DMS53 treated with DMSO at 0.1 percent for 48 hours (cell line): ENCODE measurements around the gene HSF5.

Experiments used
- DNase-seq: peaks from one replicate; lab custom pipeline; 2025; ENCODE audit not compliant: unreplicated experiment; lab: John Stamatoyannopoulos, UW

Gene HSF5, protein sequence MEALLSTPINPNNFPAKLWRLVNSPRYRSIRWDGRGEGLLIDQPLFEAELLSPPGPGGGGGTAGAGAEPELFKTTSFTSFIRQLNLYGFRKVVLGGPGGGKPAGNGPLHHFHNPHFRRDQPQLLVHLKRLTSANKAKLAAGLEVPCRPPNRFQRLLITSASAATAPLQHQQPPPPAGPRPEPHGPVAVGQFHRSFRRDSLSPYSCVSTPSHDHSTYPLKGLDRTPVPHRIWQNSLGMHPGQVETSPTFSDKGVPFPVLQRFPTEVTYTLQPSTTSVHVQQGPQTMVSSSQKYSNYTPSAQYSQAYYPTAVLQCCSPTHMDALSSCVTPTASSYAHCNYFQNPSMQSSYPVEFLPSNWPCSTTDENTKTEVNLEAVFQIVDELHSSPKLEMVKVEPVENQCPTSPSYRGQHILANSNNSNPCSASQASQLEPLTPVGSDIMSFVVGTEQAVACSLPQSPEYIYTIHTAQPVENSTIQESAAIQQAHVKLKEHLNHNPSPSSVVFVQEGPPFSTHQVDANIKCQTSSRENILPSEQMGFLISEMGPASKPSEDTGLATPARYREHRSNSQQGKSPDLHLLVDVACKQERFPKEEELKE

DNA sequence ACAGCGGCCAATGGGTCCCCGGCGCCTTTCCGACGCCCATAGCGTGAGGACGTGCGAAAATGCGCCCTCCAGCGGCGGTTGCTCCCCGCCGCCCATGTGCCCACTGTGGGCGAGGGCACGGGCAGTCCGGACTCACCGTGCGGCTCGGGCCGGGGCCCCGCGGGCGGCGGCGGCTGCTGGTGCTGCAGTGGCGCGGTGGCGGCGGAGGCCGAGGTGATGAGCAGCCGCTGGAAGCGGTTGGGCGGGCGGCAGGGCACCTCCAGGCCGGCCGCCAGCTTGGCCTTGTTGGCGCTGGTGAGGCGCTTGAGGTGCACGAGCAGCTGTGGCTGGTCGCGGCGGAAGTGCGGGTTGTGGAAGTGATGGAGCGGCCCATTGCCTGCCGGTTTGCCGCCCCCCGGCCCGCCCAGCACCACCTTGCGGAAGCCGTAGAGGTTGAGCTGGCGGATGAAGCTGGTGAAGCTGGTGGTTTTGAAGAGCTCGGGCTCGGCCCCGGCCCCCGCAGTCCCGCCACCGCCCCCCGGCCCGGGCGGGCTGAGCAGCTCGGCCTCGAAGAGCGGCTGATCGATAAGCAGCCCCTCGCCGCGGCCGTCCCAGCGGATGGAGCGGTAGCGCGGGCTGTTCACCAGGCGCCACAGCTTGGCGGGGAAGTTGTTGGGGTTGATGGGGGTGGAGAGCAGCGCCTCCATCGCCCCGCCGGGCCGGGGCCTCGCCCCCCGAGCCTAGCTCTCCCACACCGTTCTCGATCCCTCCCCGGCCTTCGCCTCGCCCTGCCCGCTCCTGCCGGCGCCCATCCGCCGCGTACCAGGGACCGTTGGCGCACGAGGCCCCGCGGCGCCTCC is at the start of gene HSF5:
Gene HSF5, minus strand, starts transcription at position 820 of the 839 bp plus-strand sequence. Its CDS starts 134 bp downstream, at position 686.
- DNase-seq = no peak

DNA sequence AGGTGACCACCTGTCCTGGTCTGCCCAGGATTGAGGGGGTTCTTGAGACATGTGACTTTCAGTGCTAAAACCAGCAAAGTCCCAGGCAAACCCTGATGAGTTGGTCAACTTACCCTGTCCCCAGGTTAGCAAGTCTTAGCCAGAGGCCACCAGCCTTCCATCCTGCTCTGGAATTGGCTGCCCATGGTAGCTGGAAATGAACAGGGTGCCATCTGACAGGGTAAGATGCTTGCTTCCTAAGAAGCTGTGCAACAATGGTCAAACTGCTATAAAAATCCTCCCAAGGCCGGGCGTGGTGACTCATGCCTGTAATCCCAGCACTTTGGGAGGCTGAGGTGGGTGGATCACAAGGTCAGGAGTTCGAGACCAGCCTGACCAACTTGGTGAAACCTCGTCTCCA is 49.1 kb upstream of the HSF5 start:
- no peak for DNase-seq

DNA sequence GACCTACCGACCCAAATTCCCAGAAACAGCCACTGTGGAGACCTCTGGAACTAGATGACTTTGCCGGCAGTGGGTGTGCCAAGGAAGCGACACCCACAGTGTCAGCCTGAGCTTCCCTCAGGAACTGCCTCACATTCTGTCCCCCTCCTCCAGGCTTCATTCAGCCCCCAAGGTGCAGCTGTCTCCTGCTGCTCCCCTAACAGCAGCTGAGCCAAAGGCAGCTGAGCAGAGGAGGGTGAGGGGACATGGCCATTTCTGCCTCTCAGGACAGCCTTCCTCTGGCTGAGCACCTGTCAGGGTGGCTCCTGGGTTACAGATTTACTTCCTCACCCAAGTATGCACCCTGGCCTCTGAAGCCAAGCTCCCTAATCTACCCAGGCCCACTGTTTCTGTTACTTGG is 48.3 kb upstream of the HSF5 start:
- DNase-seq = no peak

DNA sequence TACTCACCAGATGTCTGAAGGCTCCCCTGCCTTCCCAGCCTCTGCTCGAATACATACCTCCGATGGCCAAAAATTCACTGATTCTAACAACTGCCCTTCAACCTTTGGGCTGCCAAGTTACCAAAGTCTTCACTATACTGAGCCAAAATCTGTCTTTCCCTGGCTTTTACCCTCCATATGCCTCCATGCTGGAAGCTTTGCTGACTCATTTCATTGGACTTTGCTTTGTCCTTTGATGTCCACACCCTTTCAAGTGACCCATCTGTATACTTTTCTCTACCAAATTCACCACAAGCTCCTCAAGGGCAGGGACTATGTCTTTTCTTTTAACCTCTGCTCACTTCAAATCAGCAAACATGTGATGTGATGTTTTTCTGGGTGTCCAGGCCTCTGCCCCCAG is 47.2 kb upstream of the HSF5 start:
- no peak for DNase-seq

DNA sequence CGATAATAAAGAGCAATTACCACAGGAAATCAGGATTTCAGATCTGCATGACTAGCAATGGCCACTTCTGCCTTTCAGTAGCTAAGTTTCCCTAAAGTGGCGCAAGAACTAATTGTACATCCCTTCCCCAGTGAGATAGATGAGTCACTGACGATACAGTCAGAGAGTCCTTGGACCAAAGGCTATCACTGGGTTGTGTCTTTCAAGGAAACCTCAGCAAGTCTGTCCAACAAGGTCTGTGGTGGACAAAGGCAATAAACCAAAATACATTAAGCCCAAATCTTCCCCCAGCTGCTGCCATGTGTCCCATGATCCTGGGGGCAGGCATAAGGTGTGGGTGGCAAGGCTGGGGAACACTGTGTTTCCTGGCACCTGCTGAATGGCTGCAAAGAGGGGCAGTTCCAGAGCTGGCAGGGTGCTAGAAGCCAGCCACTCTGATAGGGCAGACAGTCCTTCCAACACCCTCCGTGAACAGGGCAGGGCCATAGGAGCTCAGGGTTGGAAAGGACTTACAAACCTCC is 46.8 kb upstream of the HSF5 start:
- DNase-seq = no peak

DNA sequence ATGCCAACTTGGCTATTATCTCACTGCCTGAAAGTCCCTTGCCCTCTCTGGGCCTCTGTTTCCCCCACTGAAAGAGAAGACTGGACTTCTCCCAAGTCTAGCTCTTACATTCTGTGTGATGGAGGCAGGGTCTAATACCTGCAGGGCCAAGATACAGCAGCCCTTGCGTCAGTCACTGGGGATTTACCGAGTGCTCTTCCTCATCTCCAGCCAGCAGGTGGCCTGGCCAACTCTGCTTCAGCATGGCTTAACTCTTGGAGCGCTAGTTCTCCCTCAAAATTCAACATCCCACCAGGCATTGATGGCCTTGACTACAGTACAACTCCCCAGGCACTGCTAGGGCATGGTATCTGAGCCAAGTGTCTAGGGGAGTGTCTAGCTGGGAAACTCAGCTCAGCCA is 46.1 kb upstream of the HSF5 start:
- DNase-seq = no peak

DNA sequence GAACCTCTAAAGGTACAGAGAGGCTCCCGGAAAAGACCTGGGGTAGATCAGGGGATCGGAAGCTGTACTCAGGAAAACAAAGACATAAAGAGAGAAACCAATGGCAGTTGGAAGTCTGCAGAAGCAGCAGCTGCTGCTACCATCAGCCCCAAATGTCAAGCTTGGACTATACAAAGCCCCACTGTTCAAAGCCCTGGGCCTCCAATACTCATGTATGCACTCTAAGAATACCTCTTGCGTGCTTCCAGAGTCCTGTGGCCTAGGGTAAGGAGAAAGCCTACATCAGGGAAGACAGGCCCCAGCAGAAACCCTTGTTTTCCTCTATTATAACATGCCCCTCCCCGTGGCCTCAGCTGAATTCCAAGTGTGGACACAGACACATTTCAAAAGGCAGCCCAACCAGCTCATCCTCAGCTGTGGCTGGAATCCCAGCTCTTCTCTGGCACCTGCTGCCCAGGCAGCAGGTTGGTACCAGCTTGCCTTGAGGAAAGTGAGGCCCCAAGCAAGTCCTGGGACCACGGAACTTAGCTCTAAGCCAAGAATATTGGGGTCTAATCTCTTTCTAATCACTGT is 45.5 kb upstream of the HSF5 start:
- DNase-seq = no peak

DNA sequence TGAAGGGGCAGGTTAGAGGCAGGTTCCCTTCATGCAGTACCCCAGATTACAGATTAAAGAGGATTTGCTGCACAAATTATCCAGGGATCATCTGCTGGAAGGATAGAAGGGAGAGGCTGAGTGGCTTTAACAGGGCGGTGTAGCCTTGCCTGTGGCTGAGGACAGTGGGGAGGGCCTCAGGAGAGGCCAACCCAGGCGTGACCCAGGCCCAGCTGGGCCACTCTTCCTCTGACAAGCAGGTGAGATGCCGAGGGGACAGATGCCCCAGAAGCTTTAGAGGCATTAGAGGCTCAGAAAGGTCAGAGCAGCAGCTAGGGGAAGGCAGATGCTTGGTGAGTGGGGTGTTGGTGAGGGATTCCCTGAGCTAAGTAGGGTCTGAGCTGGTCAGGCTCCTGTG is 44.3 kb upstream of the HSF5 start:
- DNase-seq = no peak

DNA sequence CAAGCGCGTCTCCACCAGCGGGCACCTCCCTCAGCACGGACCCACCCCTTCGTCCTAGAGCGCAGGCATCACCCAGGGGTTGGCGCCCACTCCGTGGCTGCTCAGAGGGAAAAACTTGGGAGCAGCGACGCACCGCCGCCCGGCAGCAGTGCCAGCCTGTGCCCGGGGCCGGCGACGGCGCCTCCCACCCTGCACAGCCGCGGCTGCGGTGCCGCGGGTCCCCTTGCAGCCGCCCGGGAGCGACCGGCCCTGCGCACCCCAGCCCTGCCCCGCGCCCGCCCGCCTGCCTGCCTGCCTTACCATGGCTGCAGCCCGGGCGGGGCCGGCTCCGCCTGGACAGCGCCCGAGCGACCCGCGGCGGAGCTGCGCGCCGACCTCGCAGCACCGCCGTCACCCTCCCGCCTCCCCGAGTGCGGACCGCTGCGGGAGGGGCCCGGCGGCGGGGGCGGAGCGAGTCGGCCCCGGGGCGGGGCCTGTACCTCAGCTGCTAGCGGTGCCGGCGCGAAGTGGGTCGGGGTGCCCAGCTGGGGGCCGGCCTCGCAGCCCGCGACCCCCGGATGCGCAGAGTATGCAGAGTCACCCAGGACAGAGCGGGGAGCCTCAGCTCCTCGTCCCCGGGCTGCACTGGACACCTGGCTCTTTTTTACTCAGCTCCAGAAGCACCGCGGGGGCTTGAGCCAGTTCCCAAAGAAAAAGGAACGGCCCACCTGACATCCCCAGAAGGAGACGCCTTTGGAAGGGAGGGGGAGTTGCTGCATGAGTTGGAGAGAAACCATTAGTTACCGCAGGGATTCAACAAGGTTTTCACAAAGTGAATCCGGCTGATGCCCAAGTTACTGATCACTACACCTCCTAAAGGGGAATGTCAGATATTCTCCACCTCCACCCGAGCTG is 43.7 kb upstream of the HSF5 start:
- peak; percentile 5 for DNase-seq

DNA sequence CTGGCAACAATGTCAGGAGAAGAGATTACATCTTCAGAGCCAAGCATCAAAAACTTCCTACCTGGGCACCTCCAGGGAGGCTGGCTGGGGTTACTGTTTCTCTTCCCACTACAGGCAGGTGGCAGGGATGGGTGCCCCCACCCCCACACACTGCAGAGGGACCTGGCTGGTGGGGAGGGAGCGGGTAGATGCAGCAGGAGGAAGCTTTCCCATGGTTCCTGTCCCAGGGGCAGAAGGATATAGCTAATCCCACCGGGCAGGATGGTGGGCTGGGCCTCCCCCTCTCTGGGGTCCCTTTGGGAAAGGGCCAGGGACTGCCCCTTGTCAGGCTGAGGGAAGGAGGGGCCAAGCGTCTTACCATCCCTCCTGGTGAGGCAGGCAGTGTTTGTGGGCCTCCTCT is 42.9 kb upstream of the HSF5 start:
- DNase-seq = no peak

DNA sequence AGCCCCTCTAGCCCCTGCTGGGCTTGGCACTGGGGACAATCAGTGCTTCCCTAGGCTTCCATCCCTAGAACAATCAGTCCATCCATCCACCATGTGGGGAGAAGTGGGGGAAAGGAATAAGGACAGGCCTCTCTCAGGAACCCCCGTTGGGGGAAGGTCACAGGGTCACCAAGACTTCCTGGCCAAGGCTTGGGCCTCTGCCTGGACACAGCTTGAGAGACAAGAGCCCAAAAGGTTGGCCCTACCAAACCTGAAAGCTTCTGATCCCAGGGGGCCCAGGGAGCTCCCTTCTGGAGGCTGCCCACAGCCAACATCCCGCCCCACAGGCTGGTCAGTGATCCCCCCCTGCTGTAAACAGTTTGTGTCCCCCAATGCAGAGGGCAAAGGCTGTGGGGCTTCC is 42.4 kb upstream of the HSF5 start:
- DNase-seq = no peak

DNA sequence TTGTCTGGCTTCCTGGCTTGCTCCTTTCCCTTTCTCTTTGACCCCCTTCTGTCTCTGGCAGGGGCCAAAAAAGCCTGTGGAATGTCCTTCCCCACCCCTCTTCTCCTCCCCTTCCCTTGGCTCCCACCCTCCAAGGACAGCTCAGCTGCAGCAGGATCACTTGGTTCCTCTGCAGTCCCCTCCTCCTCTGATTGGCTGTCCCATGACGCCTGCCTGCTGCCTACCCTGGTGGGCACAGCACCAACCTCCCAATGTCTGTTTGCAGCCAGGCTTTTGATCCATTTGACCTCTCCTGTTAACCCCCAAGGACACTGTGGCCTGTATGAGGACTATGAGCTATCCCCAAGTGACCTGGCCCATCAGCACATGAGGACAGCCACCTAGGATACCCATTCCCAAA is 41.1 kb upstream of the HSF5 start:
- no peak for DNase-seq

DNA sequence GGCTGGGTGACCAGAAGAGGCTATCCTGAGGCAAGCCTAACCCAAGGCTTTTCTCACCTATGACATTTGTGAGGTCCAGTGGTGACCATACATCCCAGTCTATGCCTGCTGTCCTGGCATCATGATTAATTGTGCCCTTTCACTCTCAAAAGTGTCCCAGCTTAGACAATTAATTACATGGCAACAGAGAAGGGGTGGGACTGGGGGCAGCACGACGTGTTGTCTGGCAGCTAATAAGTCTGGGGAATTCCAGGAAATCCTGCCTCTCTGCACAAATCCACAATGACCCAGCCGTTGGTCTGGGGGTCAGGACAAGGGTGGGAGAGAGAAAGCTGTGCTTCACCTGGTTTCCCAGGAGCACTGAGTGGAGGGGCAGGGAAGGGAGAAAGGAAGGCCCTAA is 40.2 kb upstream of the HSF5 start:
- no peak for DNase-seq

DNA sequence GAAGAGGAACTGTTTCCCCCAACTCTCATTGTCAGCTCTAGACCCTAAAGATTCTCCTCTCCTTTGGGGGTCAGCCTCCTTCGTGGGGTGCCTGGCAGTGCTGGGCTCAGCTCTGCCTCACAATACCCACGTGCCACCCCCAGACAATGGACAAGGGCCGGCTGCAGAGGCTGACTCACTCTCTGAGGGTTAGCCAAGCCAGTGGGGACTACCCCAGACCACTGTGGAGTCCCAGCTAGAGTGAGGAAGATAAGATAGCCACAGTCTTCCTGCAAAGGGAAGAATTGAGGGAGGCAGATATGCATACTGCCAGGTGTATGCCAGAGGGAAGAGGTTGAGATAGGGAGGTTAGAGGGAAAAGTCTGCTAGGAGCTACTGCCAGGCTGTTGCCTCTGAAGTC is 39.7 kb upstream of the HSF5 start:
- no peak for DNase-seq

DNA sequence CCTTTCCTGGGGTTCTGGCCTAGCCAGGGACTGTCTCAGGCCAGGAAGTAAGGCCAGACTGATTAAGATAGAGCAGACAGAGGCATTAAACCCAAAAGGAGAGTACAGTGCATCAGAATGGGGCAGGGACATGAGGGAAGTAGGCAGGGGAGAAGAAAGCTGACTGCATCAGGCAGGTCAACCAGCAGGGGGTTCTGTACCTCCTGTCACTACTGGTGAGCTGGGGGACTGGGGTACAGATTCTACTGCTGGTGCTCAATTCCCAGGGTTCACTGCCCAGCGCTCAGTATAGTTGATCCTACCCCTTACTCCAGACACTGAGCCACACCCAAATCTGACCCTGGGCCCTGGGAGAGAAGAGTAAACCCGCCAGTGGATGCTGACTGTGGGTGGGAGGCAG is 39.1 kb upstream of the HSF5 start:
- no peak for DNase-seq

DNA sequence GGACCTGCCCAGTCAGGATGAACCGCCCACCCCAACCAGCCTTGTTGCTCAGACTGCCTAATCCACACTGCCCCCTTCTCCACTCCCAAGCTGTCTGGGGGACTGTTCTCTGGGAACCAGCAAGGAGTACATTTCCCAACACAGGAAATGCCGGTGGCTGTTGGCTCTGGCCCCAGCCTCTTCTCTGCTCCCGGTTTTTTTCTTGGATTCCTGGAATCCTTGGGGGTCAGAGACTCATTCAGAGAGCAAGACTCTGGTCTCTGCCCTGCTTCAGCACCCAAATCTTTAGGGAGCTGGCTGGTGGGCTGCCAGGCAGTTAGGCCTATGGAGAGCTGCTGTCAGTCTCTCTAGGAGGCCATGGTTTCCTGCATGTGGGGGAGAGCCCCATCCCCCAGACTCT is 37.0 kb upstream of the HSF5 start:
- DNase-seq = no peak

DNA sequence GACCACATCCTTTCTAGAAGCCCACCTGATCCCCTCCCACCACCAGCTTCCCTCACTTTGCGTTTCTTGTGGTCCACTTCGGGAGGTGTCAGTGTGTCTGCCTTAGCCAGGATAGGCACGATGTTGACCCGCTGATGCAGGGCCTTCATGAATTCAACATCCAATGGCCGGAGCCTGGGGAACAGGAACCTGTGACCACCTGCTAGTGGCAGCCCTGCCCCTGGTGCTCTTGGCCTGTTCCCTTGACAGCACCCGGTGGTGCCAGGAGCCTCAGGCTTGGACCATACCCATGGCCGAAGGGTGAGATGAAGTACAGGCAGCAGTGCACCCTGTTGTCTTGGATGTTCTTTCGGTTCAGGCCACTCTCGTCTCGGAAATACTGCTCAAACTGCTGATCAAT is 33.5 kb upstream of the HSF5 start:
- DNase-seq = no peak

DNA sequence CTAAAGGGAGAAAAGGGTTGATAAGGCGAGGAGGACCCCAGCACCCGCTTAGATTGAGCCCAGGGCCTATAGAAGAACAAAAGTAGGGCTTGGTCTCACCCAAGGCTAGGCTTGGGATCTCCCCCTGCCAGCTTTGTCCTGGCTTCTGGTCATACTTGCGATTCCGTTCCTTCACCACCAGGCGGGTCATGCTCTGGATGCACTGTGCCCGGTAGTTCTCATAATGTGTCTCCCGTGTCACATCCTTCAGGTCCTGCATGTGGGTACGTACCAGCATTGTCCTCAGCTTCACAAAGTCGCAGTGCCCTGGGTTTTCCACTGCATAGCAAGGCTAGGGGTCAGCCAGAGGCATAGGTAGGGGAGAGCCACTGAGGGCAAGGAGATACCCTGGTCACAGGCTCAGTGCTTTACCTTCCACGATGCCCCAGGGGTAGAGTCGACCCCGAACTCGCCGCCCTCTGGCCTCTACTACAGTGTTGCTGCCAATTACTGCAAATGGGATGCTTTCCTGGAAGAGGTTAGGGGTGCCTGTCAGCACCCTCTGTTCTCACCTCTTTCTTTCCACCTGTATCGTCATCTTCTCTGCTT is 32.7 kb upstream of the HSF5 start:
- no peak for DNase-seq

DNA sequence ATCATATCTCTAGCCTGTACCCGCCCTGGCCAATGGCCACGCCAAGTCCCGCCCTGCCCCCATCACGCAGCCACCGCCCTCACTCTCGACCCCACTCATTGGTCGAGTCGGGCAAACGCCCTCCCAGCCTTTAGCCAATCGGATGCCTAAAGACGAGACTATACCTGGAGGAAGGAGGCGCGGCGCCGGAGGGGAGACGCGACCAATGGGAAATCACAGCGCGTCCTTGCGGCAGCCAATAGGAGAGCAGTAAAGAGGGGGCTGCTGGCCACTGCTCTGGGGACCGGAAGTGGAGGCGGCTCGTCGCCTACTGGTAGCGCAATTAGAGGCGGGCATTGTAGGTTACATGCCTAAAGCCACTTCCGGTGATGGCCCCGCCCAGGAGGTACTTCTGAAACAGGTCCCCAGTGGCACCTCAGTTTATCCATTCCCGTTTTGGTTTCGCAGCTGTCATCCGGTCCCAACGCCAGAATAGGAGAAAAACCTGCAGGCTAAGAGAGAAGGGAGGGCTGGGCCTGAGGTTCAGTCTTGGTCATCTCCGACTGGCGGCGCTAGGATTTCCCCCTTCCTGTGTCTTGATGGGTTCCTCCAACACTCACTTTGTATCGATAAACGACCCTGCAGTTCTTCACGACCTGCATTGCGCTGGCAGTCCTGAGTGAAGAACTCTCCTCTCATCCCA is 29.9 kb upstream of the HSF5 start:
- peak; percentile 98 for DNase-seq
